ENCODE measurements around the gene KCTD5.

Gene KCTD5

GRCh38 chr16:2728034-2728433 lies 45.7 kb downstream of the KCTD5 start:
- peaks cover 4% of the 10 kb centered on the region for H3K4me1 Mint-ChIP-seq (ENCODE audit: low read depth)
- peaks cover 14% of the 10 kb centered on the region for H3K27me3 Mint-ChIP-seq
- H3K9me3 Mint-ChIP-seq = no peaks in the 10 kb centered on the region
- H3K27ac Mint-ChIP-seq = no peak overlapping the region
- intact Hi-C loops (cut with micrococcal nuclease) = no loop called here
- H3K4me3 Mint-ChIP-seq = no peak overlapping the region
- H3K36me3 Mint-ChIP-seq (ENCODE audit: low read depth) = no peaks in the 10 kb centered on the region

GRCh38 chr16:2734844-2735515 lies 52.7 kb downstream of the KCTD5 start:
- peaks cover 1% of the 10 kb centered on the region for H3K27me3 Mint-ChIP-seq
- H3K36me3 Mint-ChIP-seq (ENCODE audit: low read depth) = no peaks in the 10 kb centered on the region
- intact Hi-C loops (cut with micrococcal nuclease) = no loop called here
- no peak overlapping the region for H3K27ac Mint-ChIP-seq
- no peaks in the 10 kb centered on the region for H3K9me3 Mint-ChIP-seq
- H3K4me3 Mint-ChIP-seq = no peak overlapping the region
- no peaks in the 10 kb centered on the region for H3K4me1 Mint-ChIP-seq (ENCODE audit: low read depth)

GRCh38 chr16:2736476-2737237 lies 54.3 kb downstream of the KCTD5 start:
- Mint-ChIP-seq H3K27me3 (peaks cover 5% of the 10 kb centered on the region), H3K36me3 (ENCODE audit: low read depth) (no peaks in the 10 kb centered on the region), H3K27ac (peak overlapping the region; percentile 54), H3K4me1 (ENCODE audit: low read depth) (peaks cover 7% of the 10 kb centered on the region), H3K9me3 (no peaks in the 10 kb centered on the region), H3K4me3 (no peak overlapping the region)
- intact Hi-C loops (cut with micrococcal nuclease) = no loop called here

GRCh38 chr16:2737238-2737605 lies 54.9 kb downstream of the KCTD5 start:
- Mint-ChIP-seq H3K36me3 (ENCODE audit: low read depth) (no peaks in the 10 kb centered on the region), H3K27ac (peak overlapping the region; percentile 54), H3K4me1 (ENCODE audit: low read depth) (peaks cover 7% of the 10 kb centered on the region), H3K27me3 (peaks cover 5% of the 10 kb centered on the region), H3K4me3 (no peak overlapping the region), H3K9me3 (no peaks in the 10 kb centered on the region)
- intact Hi-C loops (cut with micrococcal nuclease) = no loop called here

- intact Hi-C loops (cut with micrococcal nuclease) = no loop called here
- peaks cover 7% of the 10 kb centered on the region for H3K4me1 Mint-ChIP-seq (ENCODE audit: low read depth)
- H3K9me3 Mint-ChIP-seq = no peaks in the 10 kb centered on the region
- H3K4me3 Mint-ChIP-seq = no peak overlapping the region
- H3K27me3 Mint-ChIP-seq = peaks cover 5% of the 10 kb centered on the region
- no peaks in the 10 kb centered on the region for H3K36me3 Mint-ChIP-seq (ENCODE audit: low read depth)
- no peak overlapping the region for H3K27ac Mint-ChIP-seq
Measured at GRCh38 chr16:2737895-2738418, 55.6 kb downstream of the KCTD5 start.

- H3K9me3 Mint-ChIP-seq = no peaks in the 10 kb centered on the region
- no peak overlapping the region for H3K4me3 Mint-ChIP-seq
- intact Hi-C loops (cut with micrococcal nuclease) = no loop called here
- peaks cover 7% of the 10 kb centered on the region for H3K4me1 Mint-ChIP-seq (ENCODE audit: low read depth)
- peaks cover 5% of the 10 kb centered on the region for H3K27me3 Mint-ChIP-seq
- H3K36me3 Mint-ChIP-seq (ENCODE audit: low read depth) = no peaks in the 10 kb centered on the region
- no peak overlapping the region for H3K27ac Mint-ChIP-seq
Measured at GRCh38 chr16:2738615-2739014, 56.3 kb downstream of the KCTD5 start.

- Mint-ChIP-seq H3K27ac (peak overlapping the region; percentile 1), H3K36me3 (ENCODE audit: low read depth) (no peaks in the 10 kb centered on the region), H3K4me1 (ENCODE audit: low read depth) (peaks cover 7% of the 10 kb centered on the region), H3K9me3 (no peaks in the 10 kb centered on the region), H3K27me3 (peaks cover 7% of the 10 kb centered on the region), H3K4me3 (no peak overlapping the region)
- intact Hi-C loops (cut with micrococcal nuclease) = no loop called here
Measured at GRCh38 chr16:2739625-2740430, 57.5 kb downstream of the KCTD5 start.

GRCh38 chr16:2740476-2740875 lies 58.2 kb downstream of the KCTD5 start:
- Mint-ChIP-seq H3K9me3 (no peaks in the 10 kb centered on the region), H3K36me3 (ENCODE audit: low read depth) (no peaks in the 10 kb centered on the region), H3K27me3 (peaks cover 8% of the 10 kb centered on the region), H3K27ac (peak overlapping the region; percentile 1), H3K4me3 (no peak overlapping the region), H3K4me1 (ENCODE audit: low read depth) (peaks cover 7% of the 10 kb centered on the region)
- intact Hi-C loops (cut with micrococcal nuclease) = no loop called here

GRCh38 chr16:2741168-2741567 lies 58.8 kb downstream of the KCTD5 start:
- H3K4me1 Mint-ChIP-seq (ENCODE audit: low read depth) = peaks cover 7% of the 10 kb centered on the region
- no peaks in the 10 kb centered on the region for H3K9me3 Mint-ChIP-seq
- no peak overlapping the region for H3K4me3 Mint-ChIP-seq
- intact Hi-C loops (cut with micrococcal nuclease) = no loop called here
- no peaks in the 10 kb centered on the region for H3K36me3 Mint-ChIP-seq (ENCODE audit: low read depth)
- peak overlapping the region; percentile 1 for H3K27ac Mint-ChIP-seq
- peaks cover 10% of the 10 kb centered on the region for H3K27me3 Mint-ChIP-seq

- Mint-ChIP-seq H3K27me3 (peaks cover 10% of the 10 kb centered on the region), H3K27ac (no peak overlapping the region), H3K9me3 (no peaks in the 10 kb centered on the region), H3K4me3 (no peak overlapping the region), H3K4me1 (ENCODE audit: low read depth) (peaks cover 7% of the 10 kb centered on the region), H3K36me3 (ENCODE audit: low read depth) (no peaks in the 10 kb centered on the region)
- intact Hi-C loops (cut with micrococcal nuclease) = no loop called here
Measured at GRCh38 chr16:2742323-2743006, 60.1 kb downstream of the KCTD5 start.

- Mint-ChIP-seq H3K36me3 (ENCODE audit: low read depth) (no peaks in the 10 kb centered on the region), H3K27me3 (peaks cover 10% of the 10 kb centered on the region)
Measured at GRCh38 chr16:2743007-2743810, 60.9 kb downstream of the KCTD5 start.

GRCh38 chr16:2744711-2745110 lies 62.4 kb downstream of the KCTD5 start:
- Mint-ChIP-seq H3K4me3 (no peak overlapping the region), H3K4me1 (ENCODE audit: low read depth) (peaks cover 7% of the 10 kb centered on the region), H3K27me3 (peaks cover 10% of the 10 kb centered on the region), H3K9me3 (no peaks in the 10 kb centered on the region), H3K36me3 (ENCODE audit: low read depth) (peaks cover 5% of the 10 kb centered on the region), H3K27ac (no peak overlapping the region)
- intact Hi-C loops (cut with micrococcal nuclease) = no loop called here

More at GRCh38 chr16:2743007-2743810, 60.9 kb downstream of the KCTD5 start:
- intact Hi-C loops (cut with micrococcal nuclease) = no loop called here
- Mint-ChIP-seq H3K4me1 (ENCODE audit: low read depth) (peaks cover 7% of the 10 kb centered on the region), H3K4me3 (no peak overlapping the region), H3K9me3 (no peaks in the 10 kb centered on the region), H3K27ac (peak overlapping the region; percentile 16)

Measured in dendritic cell treated with granulocyte-macrophage colony-stimulating factor and Interleukin-4, amounts not matched to agents 40 ng/mL and 50 ng/mL, for 4 days (primary cell).